GM23338 (cell line): Measurements from ENCODE around the gene SCG5. TPM values are rescaled to one million over a fixed set of nuclear protein-coding genes. Genes with fewer than 3 reads are reported as not detected.

Experiments used
- ATAC-seq: fragments of 200-7000 bp; cut with Tn5 transposase; 3 replicates; pipeline ENCODE4 v1.9.1; 2020
- DNase-seq: peaks from one replicate; pipeline ENCODE4 v3.0.0-alpha.2; 2015; ENCODE audit warnings: low spot score
- H2AFZ ChIP-seq: fragments of 200-600 bp; sonication (generic); 2 replicates; pipeline ENCODE4 v1.8.0; 2016; ENCODE audit warnings: antibody characterized with exemption, mild to moderate bottlenecking, moderate library complexity
- H3F3A ChIP-seq: fragments of 200-600 bp; sonication (generic); replicated peaks from 2 replicates; pipeline ENCODE4 v1.8.0; 2017; ENCODE audit warnings: antibody characterized with exemption, mixed run types, low read depth
- H3K27ac ChIP-seq: fragments of 200-600 bp; sonication (generic); 2 replicates; pipeline ENCODE4 v1.6.1; 2016; ENCODE audit warnings: low read depth
- H3K27me3 ChIP-seq: fragments of 200-600 bp; sonication (generic); 2 replicates; pipeline ENCODE4 v1.8.0; 2016; ENCODE audit warnings: mild to moderate bottlenecking, mixed run types, moderate library complexity; ENCODE audit not compliant: insufficient read depth
- H3K36me3 ChIP-seq: fragments of 200-600 bp; sonication (generic); 2 replicates; pipeline ENCODE4 v1.8.0; 2016; ENCODE audit warnings: mild to moderate bottlenecking; ENCODE audit not compliant: insufficient read depth
- H3K4me1 ChIP-seq: fragments of 200-600 bp; sonication (generic); 2 replicates; pipeline ENCODE4 v1.8.0; 2016; ENCODE audit warnings: mild to moderate bottlenecking, moderate library complexity; ENCODE audit not compliant: insufficient read depth
- H3K4me2 ChIP-seq: fragments of 200-600 bp; sonication (generic); 2 replicates; pipeline ENCODE4 v1.7.1; 2017; ENCODE audit warnings: mixed run types
- H3K4me3 ChIP-seq: fragments of 200-600 bp; sonication (generic); 2 replicates; pipeline ENCODE4 v1.6.1; 2016; ENCODE audit warnings: mixed run types
- H3K79me2 ChIP-seq: fragments of 200-600 bp; sonication (generic); replicated peaks from 2 replicates; pipeline ENCODE4 v1.8.0; 2017; ENCODE audit warnings: mild to moderate bottlenecking; ENCODE audit not compliant: insufficient read depth
- H3K9me2 ChIP-seq: fragments of 200-600 bp; sonication (generic); 2 replicates; pipeline ENCODE4 v1.8.0; 2017; ENCODE audit not compliant: insufficient read depth
- H4K20me1 ChIP-seq: fragments of 200-600 bp; sonication (generic); replicated peaks from 2 replicates; pipeline ENCODE4 v1.8.0; 2017; ENCODE audit warnings: mild to moderate bottlenecking; ENCODE audit not compliant: insufficient read depth
- H3K27ac Mint-ChIP-seq: 2 replicates; pipeline ENCODE4 v1.8.0; 2020; ENCODE audit warnings: inconsistent platforms, mild to moderate bottlenecking, moderate library complexity, mixed read lengths
- H3K27me3 Mint-ChIP-seq: 3 replicates; pipeline ENCODE4 v1.8.0; 2022; ENCODE audit warnings: low read depth, mild to moderate bottlenecking, moderate library complexity, mixed read lengths, inconsistent platforms; ENCODE audit not compliant: insufficient read depth, poor library complexity
- H3K36me3 Mint-ChIP-seq: 3 replicates; pipeline ENCODE4 v1.8.0; 2021; ENCODE audit warnings: low read depth, mild to moderate bottlenecking, inconsistent platforms, moderate library complexity, mixed read lengths
- H3K4me1 Mint-ChIP-seq: 3 replicates; pipeline ENCODE4 v1.8.0; 2020; ENCODE audit warnings: mild to moderate bottlenecking, inconsistent platforms, mixed read lengths
- H3K4me3 Mint-ChIP-seq: 3 replicates; pipeline ENCODE4 v1.8.0; 2021; ENCODE audit warnings: moderate library complexity, mild to moderate bottlenecking, inconsistent platforms, mixed read lengths
- H3K9me3 Mint-ChIP-seq: 3 replicates; pipeline ENCODE4 v1.8.0; 2020; ENCODE audit warnings: moderate library complexity, mild to moderate bottlenecking, inconsistent platforms, mixed read lengths
- CREB1 ChIP-seq: fragments of 250-450 bp; sonication (Bioruptor Pico); IDR thresholded peaks from 2 replicates; pipeline ENCODE4 v1.5.0; 2020; ENCODE audit warnings: low read depth, mild to moderate bottlenecking, moderate library complexity
- EZH2 ChIP-seq: fragments of 200-600 bp; sonication (generic); IDR thresholded peaks from one replicate; pipeline ENCODE4 v1.8.0; 2017; ENCODE audit warnings: antibody characterized with exemption, mild to moderate bottlenecking, low read depth; ENCODE audit not compliant: unreplicated experiment
- EZH2phosphoT487 ChIP-seq: fragments of 200-600 bp; sonication (generic); IDR thresholded peaks from one replicate; pipeline ENCODE4 v1.8.1; 2018; ENCODE audit warnings: antibody characterized with exemption; ENCODE audit not compliant: unreplicated experiment
- JUNB ChIP-seq: IDR thresholded peaks from one replicate; pipeline ENCODE4 v1.6.1; 2016; ENCODE audit warnings: antibody characterized with exemption; ENCODE audit not compliant: unreplicated experiment
- NANOG ChIP-seq: IDR thresholded peaks from 2 replicates; pipeline ENCODE4 v1.6.1; 2016; ENCODE audit warnings: antibody characterized with exemption, borderline replicate concordance
- POLR2AphosphoS5 ChIP-seq: IDR thresholded peaks from 2 replicates; pipeline ENCODE4 v1.6.1; 2016; ENCODE audit warnings: antibody characterized with exemption, low read depth
- STAT1 ChIP-seq: IDR thresholded peaks from one replicate; pipeline ENCODE4 v1.6.1; 2016; ENCODE audit warnings: antibody characterized with exemption; ENCODE audit not compliant: unreplicated experiment
- ZNF114 ChIP-seq: fragments of 250-450 bp; sonication (Bioruptor Pico); IDR thresholded peaks from 2 replicates; pipeline ENCODE4 v1.5.0; 2020; ENCODE audit warnings: mild to moderate bottlenecking, moderate library complexity
- ZNF331 ChIP-seq: fragments of 250-450 bp; sonication (Bioruptor Pico); IDR thresholded peaks from 2 replicates; pipeline ENCODE4 v1.5.0; 2020; ENCODE audit warnings: low read depth, mild to moderate bottlenecking, moderate library complexity
- polyA plus RNA-seq: library from polyadenylated mRNA; unstranded; fragments of >200 nt; fragmentation: Nextera tagmentation; extraction: Ambion mirVana; gene quantifications from 2 replicates; pipeline ENCODE4 v1.2.1, GENCODE V29; 2016
- total RNA-seq: library from RNA; depleted of rRNA; stranded (reverse); fragments of >200 nt; shearing (Covaris generic); gene quantifications from 2 replicates; pipeline ENCODE4 v1.2.3, GENCODE V29; 2014
- TF ChIP-seq, protein P1 (sequence below): IDR thresholded peaks from one replicate; pipeline ENCODE4 v1.6.1; 2018; ENCODE audit warnings: antibody characterized with exemption; ENCODE audit not compliant: unreplicated experiment
- TF ChIP-seq, protein P2 (sequence below), 2 experiments: fragments of 200-600 bp in 1 of 2; sonication (generic) in 1 of 2; conservative IDR thresholded peaks; 2 replicates each; pipeline versions ENCODE4 v1.5.1 to v1.6.1; 2016 to 2017; ENCODE audit warnings: antibody characterized with exemption in 2 of 2, low read depth in 2 of 2, mild to moderate bottlenecking in 2 of 2, moderate library complexity in 1 of 2
- TF ChIP-seq, protein P3 (sequence below): IDR thresholded peaks from 2 replicates; pipeline ENCODE4 v1.6.1; 2016; ENCODE audit warnings: antibody characterized with exemption
- TF ChIP-seq, protein P4 (sequence below): fragments of 250-450 bp; sonication (Bioruptor Pico); IDR thresholded peaks from 2 replicates; pipeline ENCODE4 v1.5.0; 2020; ENCODE audit warnings: mild to moderate bottlenecking, moderate library complexity

The SCG5 gene
- total and polyA plus RNA-seq, 2 experiments from 2014 or later = 48.1 to 73.3 TPM

DNA sequence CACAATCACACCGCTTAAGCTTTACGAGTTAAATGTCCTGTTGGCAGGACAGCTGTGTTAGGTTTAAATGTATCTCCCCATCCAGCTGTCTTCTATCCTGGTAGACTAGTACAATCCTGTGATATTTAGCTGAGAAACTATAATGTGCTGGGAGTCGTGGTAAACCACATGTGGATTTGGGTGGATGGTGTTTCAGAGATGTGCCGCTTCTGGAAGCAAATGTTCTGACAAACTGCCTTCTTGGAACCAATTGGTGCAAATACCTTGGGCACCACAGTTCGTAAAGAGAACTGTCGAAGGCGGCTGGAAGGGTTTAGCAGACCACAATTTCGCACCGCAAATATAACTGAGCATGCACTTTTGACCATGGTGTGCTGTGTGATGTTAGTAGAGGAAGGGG, 15.0 kb downstream of the SCG5 start:
- H3K36me3 ChIP-seq = no peaks in the 10 kb centered on the region
- no peaks in the 10 kb centered on the region for H3K9me2 ChIP-seq
- TF ChIP-seq EZH2 = no peak
- TF ChIP-seq, protein P1, sequence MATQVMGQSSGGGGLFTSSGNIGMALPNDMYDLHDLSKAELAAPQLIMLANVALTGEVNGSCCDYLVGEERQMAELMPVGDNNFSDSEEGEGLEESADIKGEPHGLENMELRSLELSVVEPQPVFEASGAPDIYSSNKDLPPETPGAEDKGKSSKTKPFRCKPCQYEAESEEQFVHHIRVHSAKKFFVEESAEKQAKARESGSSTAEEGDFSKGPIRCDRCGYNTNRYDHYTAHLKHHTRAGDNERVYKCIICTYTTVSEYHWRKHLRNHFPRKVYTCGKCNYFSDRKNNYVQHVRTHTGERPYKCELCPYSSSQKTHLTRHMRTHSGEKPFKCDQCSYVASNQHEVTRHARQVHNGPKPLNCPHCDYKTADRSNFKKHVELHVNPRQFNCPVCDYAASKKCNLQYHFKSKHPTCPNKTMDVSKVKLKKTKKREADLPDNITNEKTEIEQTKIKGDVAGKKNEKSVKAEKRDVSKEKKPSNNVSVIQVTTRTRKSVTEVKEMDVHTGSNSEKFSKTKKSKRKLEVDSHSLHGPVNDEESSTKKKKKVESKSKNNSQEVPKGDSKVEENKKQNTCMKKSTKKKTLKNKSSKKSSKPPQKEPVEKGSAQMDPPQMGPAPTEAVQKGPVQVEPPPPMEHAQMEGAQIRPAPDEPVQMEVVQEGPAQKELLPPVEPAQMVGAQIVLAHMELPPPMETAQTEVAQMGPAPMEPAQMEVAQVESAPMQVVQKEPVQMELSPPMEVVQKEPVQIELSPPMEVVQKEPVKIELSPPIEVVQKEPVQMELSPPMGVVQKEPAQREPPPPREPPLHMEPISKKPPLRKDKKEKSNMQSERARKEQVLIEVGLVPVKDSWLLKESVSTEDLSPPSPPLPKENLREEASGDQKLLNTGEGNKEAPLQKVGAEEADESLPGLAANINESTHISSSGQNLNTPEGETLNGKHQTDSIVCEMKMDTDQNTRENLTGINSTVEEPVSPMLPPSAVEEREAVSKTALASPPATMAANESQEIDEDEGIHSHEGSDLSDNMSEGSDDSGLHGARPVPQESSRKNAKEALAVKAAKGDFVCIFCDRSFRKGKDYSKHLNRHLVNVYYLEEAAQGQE = no peak
- TF ChIP-seq, protein P2, sequence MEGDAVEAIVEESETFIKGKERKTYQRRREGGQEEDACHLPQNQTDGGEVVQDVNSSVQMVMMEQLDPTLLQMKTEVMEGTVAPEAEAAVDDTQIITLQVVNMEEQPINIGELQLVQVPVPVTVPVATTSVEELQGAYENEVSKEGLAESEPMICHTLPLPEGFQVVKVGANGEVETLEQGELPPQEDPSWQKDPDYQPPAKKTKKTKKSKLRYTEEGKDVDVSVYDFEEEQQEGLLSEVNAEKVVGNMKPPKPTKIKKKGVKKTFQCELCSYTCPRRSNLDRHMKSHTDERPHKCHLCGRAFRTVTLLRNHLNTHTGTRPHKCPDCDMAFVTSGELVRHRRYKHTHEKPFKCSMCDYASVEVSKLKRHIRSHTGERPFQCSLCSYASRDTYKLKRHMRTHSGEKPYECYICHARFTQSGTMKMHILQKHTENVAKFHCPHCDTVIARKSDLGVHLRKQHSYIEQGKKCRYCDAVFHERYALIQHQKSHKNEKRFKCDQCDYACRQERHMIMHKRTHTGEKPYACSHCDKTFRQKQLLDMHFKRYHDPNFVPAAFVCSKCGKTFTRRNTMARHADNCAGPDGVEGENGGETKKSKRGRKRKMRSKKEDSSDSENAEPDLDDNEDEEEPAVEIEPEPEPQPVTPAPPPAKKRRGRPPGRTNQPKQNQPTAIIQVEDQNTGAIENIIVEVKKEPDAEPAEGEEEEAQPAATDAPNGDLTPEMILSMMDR (conservative IDR thresholded peaks at IDR 0.05; ENCODE audit: low read depth in 2 of 2) = no peak
- no peak for TF ChIP-seq ZNF114 (CRISPR knock-in tag)
- TF ChIP-seq, protein P3, sequence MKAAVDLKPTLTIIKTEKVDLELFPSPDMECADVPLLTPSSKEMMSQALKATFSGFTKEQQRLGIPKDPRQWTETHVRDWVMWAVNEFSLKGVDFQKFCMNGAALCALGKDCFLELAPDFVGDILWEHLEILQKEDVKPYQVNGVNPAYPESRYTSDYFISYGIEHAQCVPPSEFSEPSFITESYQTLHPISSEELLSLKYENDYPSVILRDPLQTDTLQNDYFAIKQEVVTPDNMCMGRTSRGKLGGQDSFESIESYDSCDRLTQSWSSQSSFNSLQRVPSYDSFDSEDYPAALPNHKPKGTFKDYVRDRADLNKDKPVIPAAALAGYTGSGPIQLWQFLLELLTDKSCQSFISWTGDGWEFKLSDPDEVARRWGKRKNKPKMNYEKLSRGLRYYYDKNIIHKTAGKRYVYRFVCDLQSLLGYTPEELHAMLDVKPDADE = no peak
- TF ChIP-seq STAT1 = no peak
- no peak for TF ChIP-seq EZH2phosphoT487
- no peak for TF ChIP-seq NANOG
- no peak for TF ChIP-seq POLR2AphosphoS5
- no peak for TF ChIP-seq CREB1
- TF ChIP-seq JUNB = no peak
- TF ChIP-seq ZNF331 = no peak
- TF ChIP-seq, protein P4, sequence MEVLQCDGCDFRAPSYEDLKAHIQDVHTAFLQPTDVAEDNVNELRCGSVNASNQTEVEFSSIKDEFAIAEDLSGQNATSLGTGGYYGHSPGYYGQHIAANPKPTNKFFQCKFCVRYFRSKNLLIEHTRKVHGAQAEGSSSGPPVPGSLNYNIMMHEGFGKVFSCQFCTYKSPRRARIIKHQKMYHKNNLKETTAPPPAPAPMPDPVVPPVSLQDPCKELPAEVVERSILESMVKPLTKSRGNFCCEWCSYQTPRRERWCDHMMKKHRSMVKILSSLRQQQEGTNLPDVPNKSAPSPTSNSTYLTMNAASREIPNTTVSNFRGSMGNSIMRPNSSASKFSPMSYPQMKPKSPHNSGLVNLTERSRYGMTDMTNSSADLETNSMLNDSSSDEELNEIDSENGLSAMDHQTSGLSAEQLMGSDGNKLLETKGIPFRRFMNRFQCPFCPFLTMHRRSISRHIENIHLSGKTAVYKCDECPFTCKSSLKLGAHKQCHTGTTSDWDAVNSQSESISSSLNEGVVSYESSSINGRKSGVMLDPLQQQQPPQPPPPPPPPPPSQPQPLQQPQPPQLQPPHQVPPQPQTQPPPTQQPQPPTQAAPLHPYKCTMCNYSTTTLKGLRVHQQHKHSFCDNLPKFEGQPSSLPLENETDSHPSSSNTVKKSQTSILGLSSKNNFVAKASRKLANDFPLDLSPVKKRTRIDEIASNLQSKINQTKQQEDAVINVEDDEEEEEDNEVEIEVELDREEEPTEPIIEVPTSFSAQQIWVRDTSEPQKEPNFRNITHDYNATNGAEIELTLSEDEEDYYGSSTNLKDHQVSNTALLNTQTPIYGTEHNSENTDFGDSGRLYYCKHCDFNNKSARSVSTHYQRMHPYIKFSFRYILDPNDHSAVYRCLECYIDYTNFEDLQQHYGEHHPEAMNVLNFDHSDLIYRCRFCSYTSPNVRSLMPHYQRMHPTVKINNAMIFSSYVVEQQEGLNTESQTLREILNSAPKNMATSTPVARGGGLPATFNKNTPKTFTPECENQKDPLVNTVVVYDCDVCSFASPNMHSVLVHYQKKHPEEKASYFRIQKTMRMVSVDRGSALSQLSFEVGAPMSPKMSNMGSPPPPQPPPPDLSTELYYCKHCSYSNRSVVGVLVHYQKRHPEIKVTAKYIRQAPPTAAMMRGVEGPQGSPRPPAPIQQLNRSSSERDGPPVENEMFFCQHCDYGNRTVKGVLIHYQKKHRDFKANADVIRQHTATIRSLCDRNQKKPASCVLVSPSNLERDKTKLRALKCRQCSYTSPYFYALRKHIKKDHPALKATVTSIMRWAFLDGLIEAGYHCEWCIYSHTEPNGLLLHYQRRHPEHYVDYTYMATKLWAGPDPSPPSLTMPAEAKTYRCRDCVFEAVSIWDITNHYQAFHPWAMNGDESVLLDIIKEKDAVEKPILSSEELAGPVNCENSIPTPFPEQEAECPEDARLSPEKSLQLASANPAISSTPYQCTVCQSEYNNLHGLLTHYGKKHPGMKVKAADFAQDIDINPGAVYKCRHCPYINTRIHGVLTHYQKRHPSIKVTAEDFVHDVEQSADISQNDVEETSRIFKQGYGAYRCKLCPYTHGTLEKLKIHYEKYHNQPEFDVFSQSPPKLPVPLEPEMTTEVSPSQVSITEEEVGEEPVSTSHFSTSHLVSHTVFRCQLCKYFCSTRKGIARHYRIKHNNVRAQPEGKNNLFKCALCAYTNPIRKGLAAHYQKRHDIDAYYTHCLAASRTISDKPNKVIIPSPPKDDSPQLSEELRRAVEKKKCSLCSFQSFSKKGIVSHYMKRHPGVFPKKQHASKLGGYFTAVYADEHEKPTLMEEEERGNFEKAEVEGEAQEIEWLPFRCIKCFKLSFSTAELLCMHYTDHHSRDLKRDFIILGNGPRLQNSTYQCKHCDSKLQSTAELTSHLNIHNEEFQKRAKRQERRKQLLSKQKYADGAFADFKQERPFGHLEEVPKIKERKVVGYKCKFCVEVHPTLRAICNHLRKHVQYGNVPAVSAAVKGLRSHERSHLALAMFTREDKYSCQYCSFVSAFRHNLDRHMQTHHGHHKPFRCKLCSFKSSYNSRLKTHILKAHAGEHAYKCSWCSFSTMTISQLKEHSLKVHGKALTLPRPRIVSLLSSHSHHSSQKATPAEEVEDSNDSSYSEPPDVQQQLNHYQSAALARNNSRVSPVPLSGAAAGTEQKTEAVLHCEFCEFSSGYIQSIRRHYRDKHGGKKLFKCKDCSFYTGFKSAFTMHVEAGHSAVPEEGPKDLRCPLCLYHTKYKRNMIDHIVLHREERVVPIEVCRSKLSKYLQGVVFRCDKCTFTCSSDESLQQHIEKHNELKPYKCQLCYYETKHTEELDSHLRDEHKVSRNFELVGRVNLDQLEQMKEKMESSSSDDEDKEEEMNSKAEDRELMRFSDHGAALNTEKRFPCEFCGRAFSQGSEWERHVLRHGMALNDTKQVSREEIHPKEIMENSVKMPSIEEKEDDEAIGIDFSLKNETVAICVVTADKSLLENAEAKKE (CRISPR knock-in tag) = no peak
- peaks cover 12% of the 10 kb centered on the region; the same call in 1 of the 3 replicates for H3K36me3 Mint-ChIP-seq
- no peak overlapping the region for H2AFZ ChIP-seq
- H3K4me1 ChIP-seq = peaks cover 16% of the 10 kb centered on the region
- peaks cover 25% of the 10 kb centered on the region for H3K4me1 Mint-ChIP-seq
- H3K4me3 ChIP-seq = no peak overlapping the region
- H3K9me3 Mint-ChIP-seq = no peaks in the 10 kb centered on the region
- H3F3A ChIP-seq = no peaks in the 10 kb centered on the region
- H3K27me3 Mint-ChIP-seq = peaks cover 1% of the 10 kb centered on the region
- H3K79me2 ChIP-seq = peaks cover 5% of the 10 kb centered on the region; the same call in 1 of the 2 replicates
- no peak overlapping the region for H3K4me2 ChIP-seq
- no peak for DNase-seq
- no peak for ATAC-seq
- H3K4me3 Mint-ChIP-seq = no peak overlapping the region
- H3K27ac Mint-ChIP-seq = no peak overlapping the region
- H3K27me3 ChIP-seq = no peaks in the 10 kb centered on the region
- H3K27ac ChIP-seq = no peak overlapping the region
- 0 out of 2 replicates have a peak, but pooled peaks cover 3% of the 10 kb centered on the region for H4K20me1 ChIP-seq
